PFSK-1 (cell line): ENCODE data around the gene PDGFRB.

Experiments
- FOXP2 ChIP-seq: optimal IDR thresholded peaks from 2 replicates; pipeline ENCODE3; 2011; ENCODE audit warnings: borderline replicate concordance, control low read depth, inconsistent platforms; ENCODE audit not compliant: insufficient read depth; ENCODE audit errors: extremely low read length, extremely low read depth
- POLR2AphosphoS5 ChIP-seq: IDR thresholded peaks from 2 replicates; pipeline ENCODE4 v1.6.1; 2012; ENCODE audit warnings: low read depth, mild to moderate bottlenecking, control low read depth, low read length, moderate library complexity
- REST ChIP-seq, 2 experiments: IDR thresholded peaks; 2 replicates each; pipeline versions ENCODE4 v1.6.1 to v1.8.0; 2011 to 2012; ENCODE audit warnings: low read depth in 2 of 2, low read length in 2 of 2, control low read depth in 1 of 2, inconsistent platforms in 1 of 2, mild to moderate bottlenecking in 1 of 2, moderate library complexity in 1 of 2; ENCODE audit not compliant: insufficient read depth in 1 of 2
- SIN3A ChIP-seq: IDR thresholded peaks from 2 replicates; pipeline ENCODE4 v1.6.1; 2012; ENCODE audit warnings: mild to moderate bottlenecking, low read length, moderate library complexity, borderline replicate concordance; ENCODE audit not compliant: insufficient read depth
- TAF1 ChIP-seq: IDR thresholded peaks from 2 replicates; pipeline ENCODE4 v1.6.1; 2012; ENCODE audit warnings: low read length, control low read depth, borderline replicate concordance; ENCODE audit not compliant: insufficient read depth

PDGFRB gene

DNA sequence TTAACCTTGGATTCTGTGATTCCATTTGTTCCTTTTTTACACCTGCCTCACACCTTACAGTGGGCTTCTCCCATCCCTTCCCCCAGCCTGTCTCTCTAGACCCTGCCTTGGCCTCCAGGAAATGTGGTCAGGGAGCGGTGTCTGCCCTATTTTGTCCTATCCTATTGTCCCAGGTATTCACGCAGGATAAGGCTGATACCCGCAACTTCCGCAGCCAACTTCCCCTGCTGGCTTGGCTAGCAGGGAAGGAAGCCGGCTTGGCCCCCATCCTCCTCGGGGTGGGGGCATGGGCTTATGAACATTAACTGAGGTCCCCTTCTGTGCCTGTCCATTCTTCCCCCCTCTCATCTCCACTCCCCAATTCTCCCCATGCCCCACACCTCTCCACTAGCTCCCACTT lies 72.8 kb downstream of the PDGFRB start:
- TF ChIP-seq TAF1 (no peak), REST (IDR thresholded peaks at IDR 0.05; ENCODE audit: insufficient read depth in 1 of 2, low read depth in 2 of 2, low read length in 2 of 2) (no peak), POLR2AphosphoS5 (no peak), FOXP2 (no peak), SIN3A (no peak)

GRCh38 chr5:150082374-150082773 lies 73.3 kb downstream of the PDGFRB start:
- TF ChIP-seq TAF1: no peak
- TF ChIP-seq FOXP2: no peak
- TF ChIP-seq REST (IDR thresholded peaks at IDR 0.05; ENCODE audit: insufficient read depth in 1 of 2, low read depth in 2 of 2, low read length in 2 of 2): no peak
- no peak for TF ChIP-seq SIN3A
- no peak for TF ChIP-seq POLR2AphosphoS5

DNA sequence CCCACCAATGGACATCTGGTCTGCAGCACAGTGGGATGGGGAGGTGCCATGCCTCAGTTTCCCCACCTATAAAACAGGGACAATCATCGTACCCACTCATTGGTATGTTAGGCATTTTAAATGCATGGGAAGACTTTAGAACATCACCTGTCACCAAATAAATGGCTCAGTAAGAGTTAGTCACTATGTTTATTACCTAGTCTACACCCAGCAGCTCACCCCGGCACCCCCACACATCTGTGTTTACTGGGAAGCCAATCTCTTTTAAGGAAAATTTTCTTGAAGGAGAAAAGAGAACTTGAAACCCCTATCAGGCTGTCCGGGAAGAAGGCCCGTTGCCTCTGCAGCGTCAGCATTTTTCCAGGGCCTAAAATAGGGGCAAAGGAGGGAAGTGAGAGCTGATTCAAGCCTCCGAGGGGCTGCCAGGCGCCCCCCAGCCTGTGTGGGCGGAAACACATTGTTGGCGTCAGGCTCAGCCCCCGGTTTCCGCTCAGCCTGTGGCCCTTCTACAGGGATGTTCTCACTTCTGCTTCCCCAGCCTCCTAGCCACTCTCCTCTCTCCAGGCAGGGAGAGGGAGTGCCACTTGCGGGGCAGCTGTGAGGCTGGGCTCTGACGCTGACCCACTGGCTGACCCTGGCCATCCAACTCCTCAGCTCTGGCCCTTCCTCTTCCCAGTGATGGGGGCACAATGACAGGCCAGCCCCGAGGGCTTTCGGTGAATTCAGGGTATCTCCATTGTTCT lies 73.9 kb downstream of the PDGFRB start:
- TF ChIP-seq POLR2AphosphoS5 (no peak), FOXP2 (peak; percentile 55)

GRCh38 chr5:150080696-150081435 lies 74.8 kb downstream of the PDGFRB start:
- TF ChIP-seq REST (IDR thresholded peaks at IDR 0.05; ENCODE audit: insufficient read depth in 1 of 2, low read depth in 2 of 2, low read length in 2 of 2): no peak
- no peak for TF ChIP-seq TAF1
- no peak for TF ChIP-seq POLR2AphosphoS5
- TF ChIP-seq SIN3A: no peak
- TF ChIP-seq FOXP2: no peak

- TF ChIP-seq FOXP2: no peak
- no peak for TF ChIP-seq REST (IDR thresholded peaks at IDR 0.05; ENCODE audit: insufficient read depth in 1 of 2, low read depth in 2 of 2, low read length in 2 of 2)
- TF ChIP-seq POLR2AphosphoS5: no peak
Measured at GRCh38 chr5:150079909-150080461, 75.7 kb downstream of the PDGFRB start.
